ENCODE data around the gene ECE2.

The ECE2 gene

DNA sequence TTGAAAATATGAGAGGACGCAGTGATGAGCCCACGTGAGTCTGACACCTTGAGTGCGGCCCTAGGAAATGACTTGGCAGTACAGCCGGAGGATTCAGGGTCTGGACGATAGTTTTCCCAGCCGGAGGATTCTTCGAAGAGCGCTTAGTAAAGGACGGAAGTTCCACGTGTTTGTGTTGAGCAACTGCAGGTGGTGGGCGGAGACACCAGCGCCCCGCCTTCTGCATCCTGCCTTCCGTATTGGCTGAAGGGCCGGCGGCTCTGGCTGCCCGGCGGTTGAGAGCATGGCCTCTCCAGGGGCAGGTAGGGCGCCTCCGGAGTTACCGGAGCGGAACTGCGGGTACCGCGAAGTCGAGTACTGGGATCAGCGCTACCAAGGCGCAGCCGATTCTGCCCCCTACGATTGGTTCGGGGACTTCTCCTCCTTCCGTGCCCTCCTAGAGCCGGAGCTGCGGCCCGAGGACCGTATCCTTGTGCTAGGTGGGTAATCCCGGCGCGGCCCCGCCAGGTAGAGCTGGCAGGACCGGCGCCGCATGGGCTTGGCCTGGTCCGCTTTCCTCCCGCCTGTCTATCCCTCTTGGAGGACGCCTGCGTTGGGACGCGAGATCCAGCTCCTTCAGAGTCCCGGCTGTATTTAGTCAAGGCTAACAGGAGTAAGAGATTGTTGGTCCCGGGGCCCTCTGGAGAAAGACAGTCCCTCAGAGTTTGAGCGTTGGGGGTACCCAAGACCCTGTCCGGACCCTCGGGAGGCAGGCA is 26.2 kb upstream of the ECE2 start, which contains the start of gene EEF1AKMT4:
EEF1AKMT4 (plus strand) TSS at position 261 of the 755 bp plus-strand sequence; CDS start at position 284, 23 bp downstream.
- WGBS, result under 1% methylated on average over 54 of the region's 54 CpGs
- H3K23ac ChIP-seq (ENCODE audit: low read length in 2 of 2), result no peak within 1 kb of the TSS

DNA sequence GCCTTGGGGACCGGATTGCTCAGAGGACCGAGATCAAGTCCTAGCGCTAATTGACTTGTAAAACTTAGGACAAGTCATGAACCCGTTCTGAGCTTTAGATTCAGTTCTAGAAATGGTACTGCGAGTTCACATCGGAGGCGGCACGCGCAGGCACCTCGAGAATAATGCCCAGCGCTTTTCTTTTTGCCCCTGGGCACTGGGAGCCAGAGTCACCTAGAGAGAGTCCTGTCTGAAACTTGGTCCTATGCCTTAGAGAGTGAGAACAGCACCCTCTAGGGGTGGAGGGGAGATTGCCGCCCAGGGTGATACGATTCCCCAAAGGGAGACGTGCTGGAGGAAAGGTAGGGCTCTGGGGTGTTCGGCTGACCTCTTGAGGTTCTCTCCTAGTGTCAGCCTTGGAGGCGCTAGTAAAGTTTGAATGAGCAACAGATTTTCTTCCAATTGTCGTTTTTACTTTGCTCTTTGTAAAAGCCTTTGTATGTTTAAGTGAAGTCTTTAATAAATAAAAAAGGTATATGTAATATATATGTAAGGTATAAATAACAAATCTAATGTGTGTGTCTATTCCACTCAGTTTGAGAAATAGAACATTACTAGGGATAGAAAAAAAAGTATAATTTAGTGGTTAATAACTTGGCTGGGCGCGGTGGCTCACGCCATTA is 25.5 kb upstream of the ECE2 start:
- Histone ChIP-seq H4K91ac (ENCODE audit: low read length) (no peak overlapping the region), H3K36me3 (ENCODE audit: control insufficient read depth in 1 of 2, insufficient read depth in 2 of 2, low read depth in 1 of 2, low read length in 2 of 2) (peaks cover 4 to 6% of the 10 kb centered on the region in 2 experiments), H3K23ac (ENCODE audit: low read length in 2 of 2) (no peak overlapping the region), H2BK120ac (ENCODE audit: low read depth, low read length) (no peak overlapping the region), H3K79me1 (replicated peaks; ENCODE audit: low read length, poor library complexity, severe bottlenecking) (peaks cover 20% of the 10 kb centered on the region), H3K4me2 (ENCODE audit: low read length, poor library complexity, severe bottlenecking) (peak overlapping the region; percentile 100), H3K4ac (ENCODE audit: low read depth in 1 of 2, low read length in 2 of 2) (no peak overlapping the region), H3K4me1 (ENCODE audit: control insufficient read depth, insufficient read depth, low read depth, low read length) (peaks cover 1% of the 10 kb centered on the region), H3K27ac (ENCODE audit: low read length, poor library complexity, severe bottlenecking) (peak overlapping the region; percentile 33), H2BK12ac (ENCODE audit: low read length in 2 of 2) (no peak overlapping the region), H2BK5ac (ENCODE audit: low read depth, low read length, poor library complexity, severe bottlenecking) (peak overlapping the region; percentile 0), H3K18ac (ENCODE audit: low read depth in 1 of 2, low read length in 2 of 2) (peak overlapping the region; percentile 45 to 50), H4K8ac (ENCODE audit: low read length) (no peak overlapping the region), H2BK15ac (ENCODE audit: low read depth, poor library complexity, severe bottlenecking) (no peak overlapping the region), H3K14ac (ENCODE audit: low read length in 2 of 2) (no peak overlapping the region), H2AFZ (ENCODE audit: low read depth, low read length) (peak overlapping the region; percentile 58), H3K27me3 (ENCODE audit: control insufficient read depth in 1 of 2, insufficient read depth in 1 of 2, low read length in 2 of 2) (no peaks in the 10 kb centered on the region), H3K4me3 (ENCODE audit: insufficient read depth in 1 of 2, low read depth in 1 of 2, low read length in 2 of 2) (peak overlapping the region; percentile 70 to 93), H3K9ac (ENCODE audit: low read length) (peak overlapping the region; percentile 98), H3K9me3 (ENCODE audit: control insufficient read depth, low read length) (no peaks in the 10 kb centered on the region), H2AK5ac (ENCODE audit: low read length, severe bottlenecking) (no peak overlapping the region)
- DNase-seq, result peak; percentile 93
- 17% methylated on average over 18 of the region's 20 CpGs for WGBS

More for the DNA sequence above, 26.2 kb upstream of the ECE2 start, which contains the start of gene EEF1AKMT4:
- H3K14ac ChIP-seq (ENCODE audit: low read length in 2 of 2), result peak within 1 kb of the TSS in 1 of 2 experiments; percentile 99
- peak within 1 kb of the TSS; percentile 36 for H2BK15ac ChIP-seq (ENCODE audit: low read depth, poor library complexity, severe bottlenecking)
- H2AK5ac ChIP-seq (ENCODE audit: low read length, severe bottlenecking), result no peak within 1 kb of the TSS
- peak within 1 kb of the TSS; percentile 93 to 98 for H3K4me3 ChIP-seq (ENCODE audit: insufficient read depth in 1 of 2, low read depth in 1 of 2, low read length in 2 of 2)
- H2BK12ac ChIP-seq (ENCODE audit: low read length in 2 of 2), result peak within 1 kb of the TSS in 1 of 2 experiments; percentile 40
- peaks cover 24% of the 10 kb centered on the region for H3K79me1 ChIP-seq (replicated peaks; ENCODE audit: low read length, poor library complexity, severe bottlenecking)
- H3K27ac ChIP-seq (ENCODE audit: low read length, poor library complexity, severe bottlenecking), result peak within 1 kb of the TSS; percentile 86
- peak within 1 kb of the TSS; percentile 1 for H2BK5ac ChIP-seq (ENCODE audit: low read depth, low read length, poor library complexity, severe bottlenecking)
- H2AFZ ChIP-seq (ENCODE audit: low read depth, low read length), result peak within 1 kb of the TSS; percentile 98
- peak within 1 kb of the TSS; percentile 99 for H4K8ac ChIP-seq (ENCODE audit: low read length)
- H3K36me3 ChIP-seq (ENCODE audit: control insufficient read depth in 1 of 2, insufficient read depth in 2 of 2, low read depth in 1 of 2, low read length in 2 of 2), result peaks cover 11 to 13% of the 10 kb centered on the region in 2 experiments
- no peaks in the 10 kb centered on the region for H3K27me3 ChIP-seq (ENCODE audit: control insufficient read depth in 1 of 2, insufficient read depth in 1 of 2, low read length in 2 of 2)
- peak; percentile 99 for DNase-seq
- H3K4me1 ChIP-seq (ENCODE audit: control insufficient read depth, insufficient read depth, low read depth, low read length), result peaks cover 1% of the 10 kb centered on the region
- H4K91ac ChIP-seq (ENCODE audit: low read length), result peak within 1 kb of the TSS; percentile 90
- peak within 1 kb of the TSS; percentile 100 for H3K4me2 ChIP-seq (ENCODE audit: low read length, poor library complexity, severe bottlenecking)
- H3K18ac ChIP-seq (ENCODE audit: low read depth in 1 of 2, low read length in 2 of 2), result peak within 1 kb of the TSS; percentile 85 to 99
- H2BK120ac ChIP-seq (ENCODE audit: low read depth, low read length), result peak within 1 kb of the TSS; percentile 69
- no peaks in the 10 kb centered on the region for H3K9me3 ChIP-seq (ENCODE audit: control insufficient read depth, low read length)
- peak within 1 kb of the TSS; percentile 80 to 86 for H3K4ac ChIP-seq (ENCODE audit: low read depth in 1 of 2, low read length in 2 of 2)
- peak within 1 kb of the TSS; percentile 98 for H3K9ac ChIP-seq (ENCODE audit: low read length)

DNA sequence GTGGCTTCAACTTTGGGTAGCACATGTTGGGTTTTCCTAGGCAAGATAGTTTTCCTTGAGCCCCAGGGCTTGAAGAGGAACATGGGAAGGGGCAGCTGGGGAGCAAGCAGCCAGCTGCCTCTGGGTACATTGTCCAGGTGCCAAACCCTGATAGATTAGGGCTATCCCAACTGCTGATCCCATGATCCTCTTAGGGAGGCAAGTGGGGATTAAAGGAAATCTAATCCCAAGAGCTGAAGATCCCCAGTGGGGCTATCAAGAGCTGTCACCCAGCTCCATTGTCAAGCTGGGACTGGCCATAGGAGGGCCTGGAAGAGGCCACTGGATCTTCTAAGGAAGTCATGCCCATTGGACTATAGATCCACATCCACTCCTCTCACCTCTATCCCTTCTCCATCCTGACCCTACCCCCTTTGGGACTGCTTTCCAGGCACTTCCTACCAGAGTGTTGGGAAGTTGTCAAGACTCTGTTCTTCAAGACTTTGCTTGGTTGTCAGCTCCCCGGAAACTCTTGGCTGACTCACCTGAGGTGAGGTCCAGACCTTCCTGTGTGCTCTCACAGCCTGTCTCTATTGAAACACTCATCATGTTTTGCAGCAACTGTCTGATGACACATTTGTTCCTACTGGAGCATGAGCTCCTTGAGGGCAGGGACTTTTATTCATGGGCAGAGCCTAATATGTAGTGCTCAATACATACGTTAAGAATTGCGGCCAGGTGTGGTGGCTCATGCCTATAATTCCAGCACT is 20.4 kb upstream of the ECE2 start:
- no peak overlapping the region for H3K23ac ChIP-seq (ENCODE audit: low read length in 2 of 2)
- 99% methylated on average over 3 of the region's 3 CpGs for WGBS
- no peak overlapping the region for H4K91ac ChIP-seq (ENCODE audit: low read length)
- H3K4me3 ChIP-seq (ENCODE audit: insufficient read depth in 1 of 2, low read depth in 1 of 2, low read length in 2 of 2), result no peak overlapping the region
- H3K36me3 ChIP-seq (ENCODE audit: control insufficient read depth in 1 of 2, insufficient read depth in 2 of 2, low read depth in 1 of 2, low read length in 2 of 2), result peaks cover 0 to 15% of the 10 kb centered on the region in 2 experiments
- no peak overlapping the region for H3K14ac ChIP-seq (ENCODE audit: low read length in 2 of 2)
- peaks cover 11 to 19% of the 10 kb centered on the region in 2 experiments for H3K27me3 ChIP-seq (ENCODE audit: control insufficient read depth in 1 of 2, insufficient read depth in 1 of 2, low read length in 2 of 2)
- no peak overlapping the region for H3K18ac ChIP-seq (ENCODE audit: low read depth in 1 of 2, low read length in 2 of 2)
- H3K9me3 ChIP-seq (ENCODE audit: control insufficient read depth, low read length), result no peaks in the 10 kb centered on the region
- no peak overlapping the region for H2BK15ac ChIP-seq (ENCODE audit: low read depth, poor library complexity, severe bottlenecking)
- H2BK5ac ChIP-seq (ENCODE audit: low read depth, low read length, poor library complexity, severe bottlenecking), result no peak overlapping the region
- no peak overlapping the region for H4K8ac ChIP-seq (ENCODE audit: low read length)
- no peak overlapping the region for H3K9ac ChIP-seq (ENCODE audit: low read length)
- no peak overlapping the region for H2BK12ac ChIP-seq (ENCODE audit: low read length in 2 of 2)
- no peak overlapping the region for H2AFZ ChIP-seq (ENCODE audit: low read depth, low read length)
- no peak overlapping the region for H2BK120ac ChIP-seq (ENCODE audit: low read depth, low read length)
- H3K4me2 ChIP-seq (ENCODE audit: low read length, poor library complexity, severe bottlenecking), result no peak overlapping the region
- DNase-seq, result no peak
- H3K4me1 ChIP-seq (ENCODE audit: control insufficient read depth, insufficient read depth, low read depth, low read length), result peaks cover 8% of the 10 kb centered on the region
- H3K4ac ChIP-seq (ENCODE audit: low read depth in 1 of 2, low read length in 2 of 2), result no peak overlapping the region
- no peak overlapping the region for H2AK5ac ChIP-seq (ENCODE audit: low read length, severe bottlenecking)
- no peak overlapping the region for H3K27ac ChIP-seq (ENCODE audit: low read length, poor library complexity, severe bottlenecking)
- H3K79me1 ChIP-seq (replicated peaks; ENCODE audit: low read length, poor library complexity, severe bottlenecking), result no peaks in the 10 kb centered on the region
